ENCODE results near the gene CIITA.

DNA sequence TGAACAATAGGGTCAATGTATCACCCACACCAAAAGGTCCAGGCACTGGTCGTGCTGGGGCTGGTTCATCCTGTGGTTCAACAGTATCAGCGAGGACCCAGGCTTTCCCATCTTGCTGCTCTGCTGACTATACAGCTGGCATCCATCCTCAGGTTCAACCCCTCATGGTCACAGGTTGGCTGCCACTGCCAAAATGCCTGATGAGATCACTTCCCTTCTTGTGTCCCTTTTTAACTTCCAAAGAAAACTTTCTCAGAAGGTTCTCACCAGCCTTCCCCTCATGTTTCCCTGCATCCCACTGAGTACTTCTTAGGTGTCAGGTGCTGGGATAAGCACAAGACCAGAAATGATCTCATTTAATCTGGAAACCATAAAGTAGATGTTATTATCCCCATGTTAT lies 93.1 kb downstream of the CIITA start:
- TF ChIP-seq, protein P1, sequence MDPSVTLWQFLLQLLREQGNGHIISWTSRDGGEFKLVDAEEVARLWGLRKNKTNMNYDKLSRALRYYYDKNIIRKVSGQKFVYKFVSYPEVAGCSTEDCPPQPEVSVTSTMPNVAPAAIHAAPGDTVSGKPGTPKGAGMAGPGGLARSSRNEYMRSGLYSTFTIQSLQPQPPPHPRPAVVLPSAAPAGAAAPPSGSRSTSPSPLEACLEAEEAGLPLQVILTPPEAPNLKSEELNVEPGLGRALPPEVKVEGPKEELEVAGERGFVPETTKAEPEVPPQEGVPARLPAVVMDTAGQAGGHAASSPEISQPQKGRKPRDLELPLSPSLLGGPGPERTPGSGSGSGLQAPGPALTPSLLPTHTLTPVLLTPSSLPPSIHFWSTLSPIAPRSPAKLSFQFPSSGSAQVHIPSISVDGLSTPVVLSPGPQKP (IDR thresholded peaks at IDR 0.05; ENCODE audit: low read depth, low read length) = no peak
- TF ChIP-seq, protein P2, sequence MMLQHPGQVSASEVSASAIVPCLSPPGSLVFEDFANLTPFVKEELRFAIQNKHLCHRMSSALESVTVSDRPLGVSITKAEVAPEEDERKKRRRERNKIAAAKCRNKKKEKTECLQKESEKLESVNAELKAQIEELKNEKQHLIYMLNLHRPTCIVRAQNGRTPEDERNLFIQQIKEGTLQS (IDR thresholded peaks at IDR 0.05; ENCODE audit: borderline replicate concordance, extremely low read depth, low read depth, low read length) = no peak
- TF ChIP-seq USF2 (IDR thresholded peaks at IDR 0.05; ENCODE audit: borderline replicate concordance, low read depth, low read length) (no peak), SMC3 (IDR thresholded peaks at IDR 0.05; ENCODE audit: borderline replicate concordance, low read length) (no peak), PKNOX1 (IDR thresholded peaks at IDR 0.05) (no peak)
- TF ChIP-seq, protein P3, sequence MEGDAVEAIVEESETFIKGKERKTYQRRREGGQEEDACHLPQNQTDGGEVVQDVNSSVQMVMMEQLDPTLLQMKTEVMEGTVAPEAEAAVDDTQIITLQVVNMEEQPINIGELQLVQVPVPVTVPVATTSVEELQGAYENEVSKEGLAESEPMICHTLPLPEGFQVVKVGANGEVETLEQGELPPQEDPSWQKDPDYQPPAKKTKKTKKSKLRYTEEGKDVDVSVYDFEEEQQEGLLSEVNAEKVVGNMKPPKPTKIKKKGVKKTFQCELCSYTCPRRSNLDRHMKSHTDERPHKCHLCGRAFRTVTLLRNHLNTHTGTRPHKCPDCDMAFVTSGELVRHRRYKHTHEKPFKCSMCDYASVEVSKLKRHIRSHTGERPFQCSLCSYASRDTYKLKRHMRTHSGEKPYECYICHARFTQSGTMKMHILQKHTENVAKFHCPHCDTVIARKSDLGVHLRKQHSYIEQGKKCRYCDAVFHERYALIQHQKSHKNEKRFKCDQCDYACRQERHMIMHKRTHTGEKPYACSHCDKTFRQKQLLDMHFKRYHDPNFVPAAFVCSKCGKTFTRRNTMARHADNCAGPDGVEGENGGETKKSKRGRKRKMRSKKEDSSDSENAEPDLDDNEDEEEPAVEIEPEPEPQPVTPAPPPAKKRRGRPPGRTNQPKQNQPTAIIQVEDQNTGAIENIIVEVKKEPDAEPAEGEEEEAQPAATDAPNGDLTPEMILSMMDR (IDR thresholded peaks at IDR 0.05 in 2 of 3, conservative IDR thresholded peaks at IDR 0.05 in 1 of 3; ENCODE audit: control insufficient read depth in 2 of 3, extremely low read depth in 1 of 3, insufficient read depth in 1 of 3, low read depth in 3 of 3, low read length in 3 of 3) = no peak
